Heart left ventricle (tissue), 16 donors: Measurements from ENCODE around the gene HBE1. TPM values are rescaled to one million over a fixed set of nuclear protein-coding genes. Genes with fewer than 3 reads are reported as not detected.

Experiments used
- ATAC-seq, 4 donors: fragments of 200-7000 bp; cut with Tn5 transposase; one replicate each; pipeline ENCODE4 v1.9.1; 2020 to 2022; ENCODE audit warnings: moderate library complexity in 4 of 4, mild to moderate bottlenecking in 3 of 4, moderate number of reproducible peaks in 1 of 4
- DNase-seq, 5 donors: peaks; one replicate each; pipeline ENCODE4 v3.0.0-alpha.2; 2020
- H3K27ac ChIP-seq, 12 donors: fragments of 200-600 bp; sonication (generic) in 4 of 12; one replicate each; pipeline versions ENCODE4 v1.5.0 to v1.8.0; 2016 to 2022; ENCODE audit warnings: mild to moderate bottlenecking in 2 of 12
- H3K27me3 ChIP-seq, 9 donors: fragments of 200-600 bp; sonication (generic) in 2 of 9; one replicate each; pipeline versions ENCODE4 v1.5.1 to v1.8.0; 2016 to 2022; ENCODE audit warnings: mild to moderate bottlenecking in 3 of 9
- H3K36me3 ChIP-seq, 9 donors: fragments of 200-600 bp; sonication (generic) in 2 of 9; one replicate each; pipeline versions ENCODE4 v1.5.0 to v1.8.0; 2018 to 2022; ENCODE audit warnings: mild to moderate bottlenecking in 2 of 9
- H3K4me1 ChIP-seq, 12 donors: fragments of 200-600 bp; sonication (generic) in 4 of 12; one replicate each; pipeline versions ENCODE4 v1.5.0 to v1.8.0; 2016 to 2022; ENCODE audit warnings: mild to moderate bottlenecking in 3 of 12
- H3K4me3 ChIP-seq, 12 donors: fragments of 200-600 bp; sonication (generic) in 4 of 12; one replicate each; pipeline versions ENCODE4 v1.5.0 to v1.8.0; 2017 to 2022; ENCODE audit warnings: mild to moderate bottlenecking in 9 of 12, moderate library complexity in 4 of 12
- H3K9me3 ChIP-seq, 12 donors: fragments of 200-600 bp; sonication (generic) in 4 of 12; one replicate each; pipeline versions ENCODE4 v1.5.0 to v1.8.0; 2016 to 2022; ENCODE audit warnings: mild to moderate bottlenecking in 1 of 12
- POLR2A ChIP-seq, 2 donors: fragments of 450-650 bp; IDR thresholded peaks; one replicate each; pipeline ENCODE4 v1.6.1; 2017; ENCODE audit warnings: antibody characterized with exemption in 2 of 2, mild to moderate bottlenecking in 2 of 2, moderate library complexity in 2 of 2
- WGBS, 4 donors: extraction: QIAGEN DNeasy Blood & Tissue Kit in 2 of 4; methylation state at CpG; one replicate each; pipeline versions ENCODE4 v1.1.5 to v1.1.7; 2013 to 2018; 5-methylcytosine and 5-hydroxymethylcytosine counted together
- intact Hi-C, 10 donors: fragments of 100-400 bp; cut with DNase I; formaldehyde crosslinking; loops; one replicate each; pipeline versions ENCODE4 v1.11.1 to v1.14.2; 2022
- polyA plus RNA-seq, 2 donors: library from polyadenylated mRNA; stranded (reverse); fragments of 200-250 nt; gene quantifications; one replicate each; pipeline ENCODE4 v1.2.3, GENCODE V29; 2013
- total RNA-seq, 9 donors: library from RNA; depleted of rRNA in 2 of 9; stranded (reverse); fragments of >200 nt in 2 of 9; fragmentation: NEBNext Ultra II Directional in 3 of 9; extraction: Animal tissue kit (Norgen Biotek cat#: 25700) in 3 of 9; gene quantifications; one replicate each; pipeline versions ENCODE4 v1.1.0 to v1.2.4, GENCODE V29; 2016 to 2023
- TF ChIP-seq, protein P1 (sequence below), 12 donors: fragments of 200-600 bp; sonication (generic) in 4 of 12; IDR thresholded peaks; one replicate each; pipeline versions ENCODE4 v1.5.0 to v1.8.0; 2018 to 2022; ENCODE audit warnings: antibody characterized with exemption in 12 of 12, mild to moderate bottlenecking in 5 of 12
- donor health status: ischemic (EF 13 %, LVEDD 7.1; RV severe dilation, severe dysfunction).
- donor health status: healthy with polysubstance abuse.
- donor health status: DM: no; HTN: yes; CAD: no.
- donor health status: DM: no; HTN: no; CAD: no.
- donor health status: ischemic (EF 25% LVEDD 6.9; RV normal size, moderate dysfunction).
- donor health status: ischemic (EF 25% LVEDD 5.7; RV mildly dilated, moderate dysfunction).
- donor health status: healthy.
- donor health status: DM: yes; HTN: yes; CAD: no.
- donor health status: ischemic (EF 35%, LVEDD 5.7; RV mildly dilated, moderate dysfunction).
- donor health status: nonischemic (EF 11% LVEDD 7.7; RV severe dilation, severe dysfunction).
- donor health status: DM: yes; HTN: yes; CAD: no.
- donor health status: PGD.
- donor health status: ischemic (EF 29% LVEDD 5.4; RV normal size, mild dysfunction).
- donor health status: nonischemic (EF 23%, LVEDD 6.1; RV moderate dilation, normal function).

The HBE1 gene
- total and polyA plus RNA-seq, 11 donors = not detected

DNA sequence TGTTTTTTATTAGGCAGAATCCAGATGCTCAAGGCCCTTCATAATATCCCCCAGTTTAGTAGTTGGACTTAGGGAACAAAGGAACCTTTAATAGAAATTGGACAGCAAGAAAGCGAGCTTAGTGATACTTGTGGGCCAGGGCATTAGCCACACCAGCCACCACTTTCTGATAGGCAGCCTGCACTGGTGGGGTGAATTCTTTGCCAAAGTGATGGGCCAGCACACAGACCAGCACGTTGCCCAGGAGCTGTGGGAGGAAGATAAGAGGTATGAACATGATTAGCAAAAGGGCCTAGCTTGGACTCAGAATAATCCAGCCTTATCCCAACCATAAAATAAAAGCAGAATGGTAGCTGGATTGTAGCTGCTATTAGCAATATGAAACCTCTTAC, 44.3 kb downstream of the HBE1 start:
- Histone ChIP-seq H3K4me1 (no peaks in the 10 kb centered on the region), H3K36me3 (no peaks in the 10 kb centered on the region), H3K4me3 (no peak overlapping the region), H3K9me3 (no peaks in the 10 kb centered on the region), H3K27me3 (peaks cover 0 to 4% (median 0%) of the 10 kb centered on the region in 9 donors), H3K27ac (no peak overlapping the region)
- intact Hi-C loops = no loop called here
- ATAC-seq (no peak), DNase-seq (no peak)
- WGBS, 4 donors = 34 to 48% (median 43%) methylated on average over 2 of the region's 2 CpGs
- TF ChIP-seq, protein P1, sequence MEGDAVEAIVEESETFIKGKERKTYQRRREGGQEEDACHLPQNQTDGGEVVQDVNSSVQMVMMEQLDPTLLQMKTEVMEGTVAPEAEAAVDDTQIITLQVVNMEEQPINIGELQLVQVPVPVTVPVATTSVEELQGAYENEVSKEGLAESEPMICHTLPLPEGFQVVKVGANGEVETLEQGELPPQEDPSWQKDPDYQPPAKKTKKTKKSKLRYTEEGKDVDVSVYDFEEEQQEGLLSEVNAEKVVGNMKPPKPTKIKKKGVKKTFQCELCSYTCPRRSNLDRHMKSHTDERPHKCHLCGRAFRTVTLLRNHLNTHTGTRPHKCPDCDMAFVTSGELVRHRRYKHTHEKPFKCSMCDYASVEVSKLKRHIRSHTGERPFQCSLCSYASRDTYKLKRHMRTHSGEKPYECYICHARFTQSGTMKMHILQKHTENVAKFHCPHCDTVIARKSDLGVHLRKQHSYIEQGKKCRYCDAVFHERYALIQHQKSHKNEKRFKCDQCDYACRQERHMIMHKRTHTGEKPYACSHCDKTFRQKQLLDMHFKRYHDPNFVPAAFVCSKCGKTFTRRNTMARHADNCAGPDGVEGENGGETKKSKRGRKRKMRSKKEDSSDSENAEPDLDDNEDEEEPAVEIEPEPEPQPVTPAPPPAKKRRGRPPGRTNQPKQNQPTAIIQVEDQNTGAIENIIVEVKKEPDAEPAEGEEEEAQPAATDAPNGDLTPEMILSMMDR (IDR thresholded peaks at IDR 0.05) = no peak
- TF ChIP-seq POLR2A (IDR thresholded peaks at IDR 0.05) = no peak

DNA sequence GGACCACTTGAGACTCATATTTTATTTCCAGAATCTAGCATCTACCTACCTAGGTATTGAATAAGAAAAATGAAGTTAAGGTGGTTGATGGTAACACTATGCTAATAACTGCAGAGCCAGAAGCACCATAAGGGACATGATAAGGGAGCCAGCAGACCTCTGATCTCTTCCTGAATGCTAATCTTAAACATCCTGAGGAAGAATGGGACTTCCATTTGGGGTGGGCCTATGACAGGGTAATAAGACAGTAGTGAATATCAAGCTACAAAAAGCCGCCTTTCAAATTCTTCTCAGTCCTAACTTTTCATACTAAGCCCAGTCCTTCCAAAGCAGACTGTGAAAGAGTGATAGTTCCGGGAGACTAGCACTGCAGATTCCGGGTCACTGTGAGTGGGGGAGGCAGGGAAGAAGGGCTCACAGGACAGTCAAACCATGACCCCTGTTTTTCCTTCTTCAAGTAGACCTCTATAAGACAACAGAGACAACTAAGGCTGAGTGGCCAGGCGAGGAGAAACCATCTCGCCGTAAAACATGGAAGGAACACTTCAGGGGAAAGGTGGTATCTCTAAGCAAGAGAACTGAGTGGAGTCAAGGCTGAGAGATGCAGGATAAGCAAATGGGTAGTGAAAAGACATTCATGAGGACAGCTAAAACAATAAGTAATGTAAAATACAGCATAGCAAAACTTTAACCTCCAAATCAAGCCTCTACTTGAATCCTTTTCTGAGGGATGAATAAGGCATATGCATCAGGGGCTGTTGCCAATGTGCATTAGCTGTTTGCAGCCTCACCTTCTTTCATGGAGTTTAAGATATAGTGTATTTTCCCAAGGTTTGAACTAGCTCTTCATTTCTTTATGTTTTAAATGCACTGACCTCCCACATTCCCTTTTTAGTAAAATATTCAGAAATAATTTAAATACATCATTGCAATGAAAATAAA, 44.9 kb downstream of the HBE1 start:
- intact Hi-C loops = no loop called here
- peaks cover 0 to 4% (median 0%) of the 10 kb centered on the region in 9 donors for H3K27me3 ChIP-seq
- DNase-seq = no peak
- WGBS, 4 donors = 55 to 71% (median 63%) methylated on average over 6 of the region's 6 CpGs
- TF ChIP-seq, protein P1 (IDR thresholded peaks at IDR 0.05) = no peak
- TF ChIP-seq POLR2A (IDR thresholded peaks at IDR 0.05) = no peak
- peak in 1 of 4 donors; percentile 37 for ATAC-seq
- H3K9me3 ChIP-seq = no peaks in the 10 kb centered on the region
- no peak overlapping the region for H3K27ac ChIP-seq
- H3K36me3 ChIP-seq = no peaks in the 10 kb centered on the region
- no peaks in the 10 kb centered on the region for H3K4me1 ChIP-seq
- no peak overlapping the region for H3K4me3 ChIP-seq

DNA sequence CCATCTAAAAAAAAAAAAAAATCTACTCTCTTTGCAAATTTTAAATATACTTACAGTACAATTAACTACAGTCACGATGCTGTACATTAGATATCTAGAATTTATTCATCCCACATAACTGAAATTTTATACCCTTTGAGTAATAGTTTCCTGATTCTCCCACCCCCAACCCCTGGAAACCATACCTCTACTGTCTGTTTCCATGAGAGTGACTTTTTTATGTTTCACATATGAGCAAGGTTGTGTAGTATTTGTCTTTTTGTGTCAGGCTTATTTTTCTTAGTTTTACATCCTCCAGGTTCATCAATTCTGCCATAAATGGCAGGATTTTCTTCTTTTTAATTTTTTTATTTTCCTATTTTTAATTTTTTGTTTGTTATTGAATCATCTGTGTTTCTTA, 46.1 kb downstream of the HBE1 start:
- no peaks in the 10 kb centered on the region for H3K4me1 ChIP-seq
- H3K4me3 ChIP-seq = no peak overlapping the region
- WGBS, 4 donors = 59 to 68% (median 62%) methylated on average over 1 of the region's 1 CpG
- TF ChIP-seq, protein P1 (IDR thresholded peaks at IDR 0.05) = no peak
- no peak for TF ChIP-seq POLR2A (IDR thresholded peaks at IDR 0.05)
- H3K27ac ChIP-seq = no peak overlapping the region
- peaks cover 0 to 4% (median 0%) of the 10 kb centered on the region in 9 donors for H3K27me3 ChIP-seq
- ATAC-seq (no peak), DNase-seq (no peak)
- intact Hi-C loops = no loop called here
- no peaks in the 10 kb centered on the region for H3K9me3 ChIP-seq
- H3K36me3 ChIP-seq = no peaks in the 10 kb centered on the region

DNA sequence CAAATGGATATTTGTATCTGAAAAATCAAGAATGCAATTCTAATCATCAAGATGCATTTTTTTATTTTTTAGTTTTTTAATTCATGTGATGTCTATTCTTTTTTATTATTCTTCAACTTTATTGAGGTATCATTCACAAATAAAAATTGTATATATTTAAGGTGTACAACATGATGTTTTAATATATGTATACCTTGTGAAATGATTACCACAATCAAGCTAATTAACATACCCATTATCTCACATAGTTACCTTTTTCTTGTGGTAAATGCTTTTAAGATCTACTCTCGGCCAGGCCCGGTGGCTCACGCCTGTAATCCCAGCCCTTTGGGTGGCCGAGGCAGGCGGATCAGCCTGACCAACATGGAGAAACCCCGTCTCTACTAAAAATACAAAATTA, 46.6 kb downstream of the HBE1 start:
- Histone ChIP-seq H3K36me3 (no peaks in the 10 kb centered on the region), H3K9me3 (no peaks in the 10 kb centered on the region), H3K27me3 (peaks cover 0 to 4% (median 0%) of the 10 kb centered on the region in 9 donors), H3K27ac (no peak overlapping the region), H3K4me1 (no peaks in the 10 kb centered on the region), H3K4me3 (no peak overlapping the region)
- TF ChIP-seq, protein P1 (IDR thresholded peaks at IDR 0.05) = no peak
- TF ChIP-seq POLR2A (IDR thresholded peaks at IDR 0.05) = no peak
- no peak for DNase-seq
- intact Hi-C loops = no loop called here
- no peak for ATAC-seq
- 83 to 92% (median 89%) methylated on average over 6 of the region's 6 CpGs for WGBS, 4 donors

Other genes starting within 250 kb of the HBE1 start
- not detected for gene OR52J3, start 223.4 kb downstream of the HBE1 start, total RNA-seq
- not detected for gene OR52J3, start 223.4 kb downstream of the HBE1 start, polyA plus RNA-seq
- not detected for gene OR52E2, start 210.3 kb downstream of the HBE1 start, total RNA-seq
- not detected for gene OR52E2, start 210.3 kb downstream of the HBE1 start, polyA plus RNA-seq
- gene OR52E1, start 200.4 kb downstream of the HBE1 start, total RNA-seq = not detected
- not detected for gene OR52E1, start 200.4 kb downstream of the HBE1 start, polyA plus RNA-seq
- gene OR52A5, start 131.6 kb downstream of the HBE1 start, total RNA-seq = not detected
- not detected for gene OR52A5, start 131.6 kb downstream of the HBE1 start, polyA plus RNA-seq
- gene OR52A1, start 115.2 kb downstream of the HBE1 start, total RNA-seq = not detected
- gene OR52A1, start 115.2 kb downstream of the HBE1 start, polyA plus RNA-seq = not detected
- gene OR51V1, start 69.3 kb downstream of the HBE1 start, total RNA-seq = not detected
- not detected for gene OR51V1, start 69.3 kb downstream of the HBE1 start, polyA plus RNA-seq
- 1,000 to 10,000 TPM in 1 of 9 donors, 100 to 1,000 TPM in 8; 123 to 1,223 (median 316) TPM for gene HBB, start 42.9 kb downstream of the HBE1 start, total RNA-seq
- gene HBB, start 42.9 kb downstream of the HBE1 start, polyA plus RNA-seq = 10 to 100 TPM in 1 of 2 donors, 1 to 10 TPM in 1; 1.1 to 53.3 TPM
- gene HBD, start 35.5 kb downstream of the HBE1 start, total RNA-seq = 1 to 10 TPM in 1 of 9 donors, not detected in 8; 4.2 TPM
- gene HBD, start 35.5 kb downstream of the HBE1 start, polyA plus RNA-seq = not detected
- gene HBG1, start 20.1 kb downstream of the HBE1 start, total RNA-seq = not detected
- gene HBG1, start 20.1 kb downstream of the HBE1 start, polyA plus RNA-seq = not detected
- 1 to 10 TPM in 2 of 9 donors, under 1 TPM in 1, not detected in 6; 0.72 to 2.0 (median 1.9) TPM for gene HBG2, start 15.2 kb downstream of the HBE1 start, total RNA-seq
- gene HBG2, start 15.2 kb downstream of the HBE1 start, polyA plus RNA-seq = not detected
- gene OR51B4, start 32.0 kb upstream of the HBE1 start, total RNA-seq = not detected
- gene OR51B4, start 32.0 kb upstream of the HBE1 start, polyA plus RNA-seq = not detected
- not detected for gene OR51B2, start 54.4 kb upstream of the HBE1 start, total RNA-seq
- not detected for gene OR51B2, start 54.4 kb upstream of the HBE1 start, polyA plus RNA-seq
- gene OR51B5, start 73.6 kb upstream of the HBE1 start, total RNA-seq = under 1 TPM in 1 of 9 donors, not detected in 8; 0.80 TPM
- gene OR51B5, start 73.6 kb upstream of the HBE1 start, polyA plus RNA-seq = under 1 TPM in 1 of 2 donors, not detected in 1; 0.11 TPM
- gene OR51B6, start 81.6 kb upstream of the HBE1 start, total RNA-seq = not detected
- not detected for gene OR51B6, start 81.6 kb upstream of the HBE1 start, polyA plus RNA-seq
- gene OR51M1, start 113.9 kb upstream of the HBE1 start, total RNA-seq = not detected
- gene OR51M1, start 113.9 kb upstream of the HBE1 start, polyA plus RNA-seq = not detected
- gene OR51Q1, start 152.2 kb upstream of the HBE1 start, total RNA-seq = not detected
- not detected for gene OR51Q1, start 152.2 kb upstream of the HBE1 start, polyA plus RNA-seq
- gene OR51I1, start 171.6 kb upstream of the HBE1 start, total RNA-seq = not detected
- gene OR51I1, start 171.6 kb upstream of the HBE1 start, polyA plus RNA-seq = not detected
- gene OR51I2, start 179.4 kb upstream of the HBE1 start, total RNA-seq = not detected
- gene OR51I2, start 179.4 kb upstream of the HBE1 start, polyA plus RNA-seq = not detected
- gene OR52D1, start 218.7 kb upstream of the HBE1 start, total RNA-seq = not detected
- gene OR52D1, start 218.7 kb upstream of the HBE1 start, polyA plus RNA-seq = not detected
- gene UBQLN3, start 240.0 kb upstream of the HBE1 start, total RNA-seq = under 1 TPM in 1 of 9 donors, not detected in 8; 0.16 TPM
- not detected for gene UBQLN3, start 240.0 kb upstream of the HBE1 start, polyA plus RNA-seq
- gene UBQLNL, start 246.8 kb upstream of the HBE1 start, total RNA-seq = under 1 TPM in 5 of 9 donors, not detected in 4; 0.14 to 0.25 (median 0.17) TPM
- gene UBQLNL, start 246.8 kb upstream of the HBE1 start, polyA plus RNA-seq = under 1 TPM; 0.03 to 0.23 TPM